HepG2 (cell line): ENCODE results near the gene ARMC2. TPM values are rescaled to one million over a fixed set of nuclear protein-coding genes. Genes with fewer than 3 reads are reported as not detected.

ENCODE experiments used
- ATF7-NPFF ChIP-seq: sonication (generic); formaldehyde crosslinking; IDR thresholded peaks from 2 replicates; pipeline ENCODE4 v1.8.1; 2023; ENCODE audit warnings: mild to moderate bottlenecking, low read depth, missing genetic modification reagents, moderate library complexity
- BCL6 ChIP-seq: IDR thresholded peaks from 2 replicates; pipeline ENCODE4 v1.6.1; 2016; ENCODE audit warnings: missing genetic modification reagents, missing compliant biosample characterization
- CCDC6 ChIP-seq: sonication (generic); formaldehyde crosslinking; IDR thresholded peaks from 2 replicates; pipeline ENCODE4 v1.8.1; 2022; ENCODE audit warnings: mild to moderate bottlenecking, missing genetic modification reagents, moderate library complexity
- CHCHD3 ChIP-seq: sonication (generic); formaldehyde crosslinking; IDR thresholded peaks from 2 replicates; pipeline ENCODE4 v1.8.0; 2022; ENCODE audit warnings: mild to moderate bottlenecking, missing genetic modification reagents, moderate library complexity
- CTCF ChIP-seq: sonication (generic); formaldehyde crosslinking; IDR thresholded peaks from 2 replicates; pipeline ENCODE4 v1.5.0; 2020; ENCODE audit warnings: mild to moderate bottlenecking, missing genetic modification reagents, moderate library complexity
- IRX3 ChIP-seq: sonication (generic); formaldehyde crosslinking; IDR thresholded peaks from 2 replicates; pipeline ENCODE4 v1.8.1; 2023; ENCODE audit warnings: mild to moderate bottlenecking, low read depth, missing genetic modification reagents, borderline replicate concordance
- KDM3A ChIP-seq: IDR thresholded peaks from 2 replicates; pipeline ENCODE4 v1.6.1; 2018; ENCODE audit warnings: low read depth, missing compliant biosample characterization
- KDM6A ChIP-seq: IDR thresholded peaks from 2 replicates; pipeline ENCODE4 v1.6.1; 2016; ENCODE audit warnings: low read depth
- NONO ChIP-seq, 2 experiments: fragments of 450-650 bp in 1 of 2; sonication (generic) in 1 of 2; formaldehyde crosslinking in 1 of 2; IDR thresholded peaks in 1 of 2; conservative IDR thresholded peaks in 1 of 2; 2 replicates each; pipeline versions ENCODE4 v1.6.1 to v1.8.0; 2017 to 2022; ENCODE audit warnings: mild to moderate bottlenecking in 1 of 2, missing genetic modification reagents in 1 of 2, moderate library complexity in 1 of 2
- NR2F6 ChIP-seq, 2 experiments: IDR thresholded peaks; 2 replicates each; pipeline ENCODE4 v1.6.1; 2016; ENCODE audit warnings: antibody characterized with exemption in 1 of 2, mild to moderate bottlenecking in 1 of 2
- PRDM4 ChIP-seq: sonication (generic); formaldehyde crosslinking; IDR thresholded peaks from 2 replicates; pipeline ENCODE4 v1.9.0; 2021; ENCODE audit warnings: missing genetic modification reagents, borderline replicate concordance
- RAD51 ChIP-seq: fragments of 450-650 bp; IDR thresholded peaks from 2 replicates; pipeline ENCODE4 v1.6.1; 2016; ENCODE audit warnings: borderline replicate concordance
- RBFOX2 ChIP-seq: fragments of 200-400 bp; formaldehyde crosslinking; IDR thresholded peaks from 2 replicates; pipeline ENCODE4 v1.6.1; 2017; ENCODE audit warnings: low read depth, mild to moderate bottlenecking, low read length
- STAT5B ChIP-seq: sonication (generic); formaldehyde crosslinking; IDR thresholded peaks from 2 replicates; pipeline ENCODE4 v1.4.0; 2020; ENCODE audit warnings: missing genetic modification reagents
- THAP11 ChIP-seq: IDR thresholded peaks from 2 replicates; pipeline ENCODE4 v1.6.1; 2016; ENCODE audit warnings: missing biosample characterization, missing genetic modification reagents
- ZBTB46 ChIP-seq: sonication (generic); formaldehyde crosslinking; IDR thresholded peaks from 2 replicates; pipeline ENCODE4 v1.4.0; 2020; ENCODE audit warnings: mild to moderate bottlenecking, missing genetic modification reagents, borderline replicate concordance
- ZC3H13 ChIP-seq: sonication (generic); formaldehyde crosslinking; IDR thresholded peaks from 2 replicates; pipeline ENCODE4 v1.8.1; 2023; ENCODE audit warnings: mild to moderate bottlenecking, missing genetic modification reagents, moderate library complexity
- ZFAT ChIP-seq: sonication (generic); formaldehyde crosslinking; conservative IDR thresholded peaks from 2 replicates; pipeline ENCODE4 v1.8.1; 2023; ENCODE audit warnings: missing genetic modification reagents, inconsistent platforms
- ZNF335 ChIP-seq: sonication (generic); formaldehyde crosslinking; IDR thresholded peaks from 2 replicates; pipeline ENCODE4 v1.4.0; 2020; ENCODE audit warnings: missing genetic modification reagents
- ZNF619 ChIP-seq: sonication (generic); formaldehyde crosslinking; IDR thresholded peaks from 2 replicates; pipeline ENCODE4 v1.4.0; 2020; ENCODE audit warnings: mild to moderate bottlenecking, missing genetic modification reagents
- ZNF879 ChIP-seq: sonication (generic); formaldehyde crosslinking; IDR thresholded peaks from 2 replicates; pipeline ENCODE4 v1.8.1; 2023; ENCODE audit warnings: missing genetic modification reagents
- polyA plus RNA-seq, 8 experiments: library from polyadenylated mRNA; depleted of rRNA in 3 of 8; stranded (reverse) in 7 of 8; unstranded in 1 of 8; fragments of >200 nt; fragmentation: Illumina TruSeq in 4 of 8; extraction: Trizol in 4 of 8; gene quantifications; 2 replicates each; pipeline versions ENCODE4 v1.2.1 to v1.2.3, GENCODE V29; 2011 to 2016; ENCODE audit warnings: low read depth in 4 of 8, missing spikeins in 1 of 8, mixed read lengths in 1 of 8; ENCODE audit not compliant: insufficient read depth in 1 of 8
- total RNA-seq, 5 experiments: library from RNA; depleted of rRNA; stranded (reverse); fragments of >200 nt; fragmentation: Illumina TruSeq; extraction: Trizol; gene quantifications; 2 replicates each; pipeline ENCODE4 v1.2.3, GENCODE V29; 2016; ENCODE audit warnings: low read depth in 1 of 5
- TF ChIP-seq, protein P1 (sequence below): sonication (generic); formaldehyde crosslinking; IDR thresholded peaks from 2 replicates; pipeline ENCODE4 v1.4.0; 2020; ENCODE audit warnings: missing genetic modification reagents, low read depth, mild to moderate bottlenecking, borderline replicate concordance

ARMC2 gene
- total and polyA plus RNA-seq, 2 of the 13 experiments (the other 11 are each of a cell fraction or from before 2014, with no cell fraction given), result 1.4 to 3.2 TPM

DNA sequence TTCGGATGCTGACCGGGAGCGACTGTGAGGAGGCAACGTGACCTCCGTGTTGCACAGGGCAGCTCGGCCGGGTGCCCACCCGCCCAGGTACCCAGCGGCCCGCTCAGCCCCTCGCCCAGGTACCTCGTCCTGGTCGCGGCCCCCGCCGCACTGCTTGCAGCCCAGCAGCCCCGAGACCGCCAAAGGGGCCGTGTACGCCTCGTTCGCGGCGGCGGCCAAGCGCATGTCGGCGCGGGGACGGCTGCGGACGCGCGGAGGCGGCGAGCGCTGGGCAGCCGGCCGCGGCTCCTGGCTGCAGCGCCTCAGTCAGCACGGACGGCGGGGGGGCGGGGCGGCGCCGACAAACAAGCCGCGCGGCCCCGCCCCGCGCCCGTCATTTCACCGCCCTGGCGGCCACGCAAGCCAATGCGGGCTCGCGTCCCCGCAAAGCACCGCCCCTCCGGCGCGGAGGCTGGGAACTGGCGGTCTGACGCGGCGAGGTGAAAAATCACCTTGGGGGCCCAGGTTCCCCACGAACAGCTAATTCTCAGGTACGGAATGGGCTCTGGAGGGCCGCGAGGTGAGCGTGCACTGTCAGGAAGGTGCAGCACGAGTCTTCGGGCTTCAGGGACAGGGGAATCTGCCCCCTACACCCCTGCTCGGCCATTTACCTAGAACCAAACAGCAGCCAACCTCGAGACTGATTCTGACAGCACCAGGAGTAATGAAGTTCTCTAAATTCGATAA lies 161.2 kb downstream of the ARMC2 start (continued):
- TF ChIP-seq PRDM4 (CRISPR knock-in tag) (0 out of 2 replicates have a peak, but pooled peaks have one; percentile 29), ZBTB46 (CRISPR knock-in tag) (no peak), KDM6A (CRISPR knock-in tag) (no peak), STAT5B (CRISPR knock-in tag) (no peak), RBFOX2 (peak; percentile 91), CCDC6 (CRISPR knock-in tag) (peak; percentile 96), KDM3A (CRISPR knock-in tag) (0 out of 2 replicates have a peak, but pooled peaks have one; percentile 16), ZNF619 (CRISPR knock-in tag) (0 out of 2 replicates have a peak, but pooled peaks have one; percentile 32), IRX3 (peak; percentile 94; the same call in 1 of the 2 replicates), THAP11 (CRISPR knock-in tag) (no peak), CTCF (CRISPR knock-in tag) (no peak), RAD51 (no peak), BCL6 (CRISPR knock-in tag) (no peak; the same call in 1 of the 2 replicates), CHCHD3 (0 out of 2 replicates have a peak, but pooled peaks have one; percentile 33), ATF7-NPFF (CRISPR knock-in tag) (peak; percentile 96), ZC3H13 (no peak), ZNF335 (no peak), NR2F6 (IDR thresholded peaks at IDR 0.05) (no peak), NR2F6 (CRISPR knock-in tag; IDR thresholded peaks at IDR 0.05) (0 out of 2 replicates have a peak, but pooled peaks have one; percentile 14), ZNF879 (CRISPR knock-in tag) (no peak), ZFAT (no peak), NONO (IDR thresholded peaks at IDR 0.05) (no peak), NONO (CRISPR knock-in tag; conservative IDR thresholded peaks at IDR 0.05) (peak; percentile 80)
- TF ChIP-seq, protein P1, sequence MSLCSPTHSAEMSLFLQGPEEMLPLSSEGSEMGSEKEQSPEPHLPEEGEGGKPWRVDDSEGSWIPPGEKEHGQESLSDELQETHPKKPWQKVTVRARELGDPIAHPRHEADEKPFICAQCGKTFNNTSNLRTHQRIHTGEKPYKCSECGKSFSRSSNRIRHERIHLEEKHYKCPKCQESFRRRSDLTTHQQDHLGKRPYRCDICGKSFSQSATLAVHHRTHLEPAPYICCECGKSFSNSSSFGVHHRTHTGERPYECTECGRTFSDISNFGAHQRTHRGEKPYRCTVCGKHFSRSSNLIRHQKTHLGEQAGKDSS (CRISPR knock-in tag), result no peak
